ENCODE data around the gene OR2A42.

GRCh38 chr7:144255471-144255897, 16.1 kb upstream of the OR2A42 start:
- no peak for TF ChIP-seq POLR2A (IDR thresholded peaks at IDR 0.05; ENCODE audit: low read length)
- no peak for TF ChIP-seq MAFK (IDR thresholded peaks at IDR 0.05; ENCODE audit: partially characterized antibody)
- TF ChIP-seq RAD21 (conservative IDR thresholded peaks at IDR 0.05 in 1 of 2, IDR thresholded peaks at IDR 0.05 in 1 of 2): no peak
- TF ChIP-seq, protein P1, sequence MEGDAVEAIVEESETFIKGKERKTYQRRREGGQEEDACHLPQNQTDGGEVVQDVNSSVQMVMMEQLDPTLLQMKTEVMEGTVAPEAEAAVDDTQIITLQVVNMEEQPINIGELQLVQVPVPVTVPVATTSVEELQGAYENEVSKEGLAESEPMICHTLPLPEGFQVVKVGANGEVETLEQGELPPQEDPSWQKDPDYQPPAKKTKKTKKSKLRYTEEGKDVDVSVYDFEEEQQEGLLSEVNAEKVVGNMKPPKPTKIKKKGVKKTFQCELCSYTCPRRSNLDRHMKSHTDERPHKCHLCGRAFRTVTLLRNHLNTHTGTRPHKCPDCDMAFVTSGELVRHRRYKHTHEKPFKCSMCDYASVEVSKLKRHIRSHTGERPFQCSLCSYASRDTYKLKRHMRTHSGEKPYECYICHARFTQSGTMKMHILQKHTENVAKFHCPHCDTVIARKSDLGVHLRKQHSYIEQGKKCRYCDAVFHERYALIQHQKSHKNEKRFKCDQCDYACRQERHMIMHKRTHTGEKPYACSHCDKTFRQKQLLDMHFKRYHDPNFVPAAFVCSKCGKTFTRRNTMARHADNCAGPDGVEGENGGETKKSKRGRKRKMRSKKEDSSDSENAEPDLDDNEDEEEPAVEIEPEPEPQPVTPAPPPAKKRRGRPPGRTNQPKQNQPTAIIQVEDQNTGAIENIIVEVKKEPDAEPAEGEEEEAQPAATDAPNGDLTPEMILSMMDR (IDR thresholded peaks at IDR 0.05): no peak
- TF ChIP-seq EP300 (IDR thresholded peaks at IDR 0.05): no peak
